Breast epithelium (tissue), 4 donors: Measurements from ENCODE around the gene TESMIN. TPM values are rescaled to one million over a fixed set of nuclear protein-coding genes. Genes with fewer than 3 reads are reported as not detected.

ENCODE experiments used
- DNase-seq, 2 donors: peaks; one replicate each; pipeline ENCODE4 v3.0.0-alpha.2; 2019; ENCODE audit warnings: low spot score in 2 of 2
- H3K27ac ChIP-seq, 2 donors: fragments of 200-600 bp; sonication (generic) in 1 of 2; one replicate each; pipeline ENCODE4 v1.5.1; 2016 to 2019; ENCODE audit warnings: mild to moderate bottlenecking in 1 of 2
- H3K27me3 ChIP-seq, 2 donors: fragments of 200-600 bp; sonication (generic) in 1 of 2; one replicate each; pipeline versions ENCODE4 v1.5.1 to v1.6.0; 2017 to 2019; ENCODE audit warnings: control low read depth in 1 of 2, mild to moderate bottlenecking in 1 of 2
- H3K36me3 ChIP-seq: fragments of 200-600 bp; one replicate; pipeline ENCODE4 v1.5.1; 2019
- H3K4me1 ChIP-seq, 2 donors: fragments of 200-600 bp; sonication (generic); one replicate each; pipeline ENCODE4 v1.5.1; 2016 to 2019; ENCODE audit warnings: control low read depth in 1 of 2
- H3K4me3 ChIP-seq, 3 donors: fragments of 200-600 bp; sonication (generic); 1 replicate in 2 of 3; 2 replicates in 1 of 3; pipeline ENCODE4 v1.5.1; 2016 to 2019; ENCODE audit warnings: mild to moderate bottlenecking in 3 of 3, moderate library complexity in 2 of 3
- H3K9me3 ChIP-seq, 2 donors: fragments of 200-600 bp; sonication (generic) in 1 of 2; one replicate each; pipeline ENCODE4 v1.5.1; 2016 to 2019; ENCODE audit warnings: control low read depth in 1 of 2
- POLR2A ChIP-seq: fragments of 450-650 bp; IDR thresholded peaks from one replicate; pipeline ENCODE4 v1.6.1; 2016; ENCODE audit warnings: antibody characterized with exemption, mild to moderate bottlenecking, moderate library complexity
- POLR2AphosphoS5 ChIP-seq, 3 donors: sonication (generic); formaldehyde crosslinking; IDR thresholded peaks; one replicate each; pipeline ENCODE4 v1.6.1; 2017; ENCODE audit warnings: antibody characterized with exemption in 3 of 3
- intact Hi-C: fragments of 100-400 bp; cut with DNase I; formaldehyde crosslinking; loops from one replicate; pipeline ENCODE4 v1.15.1; 2023; ENCODE audit warnings: low total_unique reads
- total RNA-seq, 3 donors: library from RNA; depleted of rRNA; stranded (reverse); fragments of >200 nt; gene quantifications; one replicate each; pipeline ENCODE4 v1.1.0, GENCODE V29; 2016
- TF ChIP-seq, protein P1 (sequence below), 3 donors: fragments of 450-650 bp; IDR thresholded peaks; one replicate each; pipeline ENCODE4 v1.5.1; 2016 to 2017; ENCODE audit warnings: antibody characterized with exemption in 3 of 3, mild to moderate bottlenecking in 3 of 3, moderate library complexity in 3 of 3

The TESMIN gene
- total RNA-seq, 3 donors from 2014 or later, result 0.48 to 9.8 (median 6.9) TPM

DNA sequence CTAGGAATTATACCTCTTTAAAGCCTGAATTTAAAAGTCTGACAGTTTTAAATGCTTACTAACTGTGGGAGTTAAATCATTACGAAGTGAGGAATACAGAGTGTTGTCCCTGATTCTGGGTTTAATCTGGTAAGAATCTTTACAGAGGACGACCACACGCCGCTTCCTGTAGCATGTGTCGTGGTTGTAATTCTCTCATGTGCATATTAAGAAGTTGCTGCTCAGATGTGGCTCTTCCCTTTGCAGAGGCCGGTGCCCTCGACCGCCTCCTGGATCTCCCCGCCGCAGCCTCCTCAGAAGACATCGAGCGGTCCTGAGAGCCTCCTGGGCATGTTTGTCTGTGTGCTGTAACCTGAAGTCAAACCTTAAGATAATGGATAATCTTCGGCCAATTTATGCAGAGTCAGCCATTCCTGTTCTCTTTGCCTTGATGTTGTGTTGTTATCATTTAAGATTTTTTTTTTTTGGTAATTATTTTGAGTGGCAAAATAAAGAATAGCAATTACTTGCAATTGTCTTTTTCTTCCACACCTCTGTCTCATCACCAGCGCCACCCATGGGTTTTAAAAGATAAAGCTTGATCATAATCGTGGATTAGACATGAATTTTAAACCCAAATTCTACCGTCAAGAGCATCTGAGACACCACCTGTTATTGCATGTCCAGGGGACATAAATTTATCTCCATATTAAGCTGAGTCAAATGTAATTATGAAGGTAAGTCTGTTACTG, 60.5 kb downstream of the TESMIN start:
- H3K4me1 ChIP-seq, result no peaks in the 10 kb centered on the region
- H3K36me3 ChIP-seq, result no peaks in the 10 kb centered on the region
- no peak overlapping the region for H3K27ac ChIP-seq
- intact Hi-C loops, result no loop called here
- no peak for DNase-seq
- TF ChIP-seq POLR2A (no peak), POLR2AphosphoS5 (IDR thresholded peaks at IDR 0.05) (no peak)
- TF ChIP-seq, protein P1, sequence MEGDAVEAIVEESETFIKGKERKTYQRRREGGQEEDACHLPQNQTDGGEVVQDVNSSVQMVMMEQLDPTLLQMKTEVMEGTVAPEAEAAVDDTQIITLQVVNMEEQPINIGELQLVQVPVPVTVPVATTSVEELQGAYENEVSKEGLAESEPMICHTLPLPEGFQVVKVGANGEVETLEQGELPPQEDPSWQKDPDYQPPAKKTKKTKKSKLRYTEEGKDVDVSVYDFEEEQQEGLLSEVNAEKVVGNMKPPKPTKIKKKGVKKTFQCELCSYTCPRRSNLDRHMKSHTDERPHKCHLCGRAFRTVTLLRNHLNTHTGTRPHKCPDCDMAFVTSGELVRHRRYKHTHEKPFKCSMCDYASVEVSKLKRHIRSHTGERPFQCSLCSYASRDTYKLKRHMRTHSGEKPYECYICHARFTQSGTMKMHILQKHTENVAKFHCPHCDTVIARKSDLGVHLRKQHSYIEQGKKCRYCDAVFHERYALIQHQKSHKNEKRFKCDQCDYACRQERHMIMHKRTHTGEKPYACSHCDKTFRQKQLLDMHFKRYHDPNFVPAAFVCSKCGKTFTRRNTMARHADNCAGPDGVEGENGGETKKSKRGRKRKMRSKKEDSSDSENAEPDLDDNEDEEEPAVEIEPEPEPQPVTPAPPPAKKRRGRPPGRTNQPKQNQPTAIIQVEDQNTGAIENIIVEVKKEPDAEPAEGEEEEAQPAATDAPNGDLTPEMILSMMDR (IDR thresholded peaks at IDR 0.05), result no peak
- H3K9me3 ChIP-seq, result peaks cover 0 to 1% of the 10 kb centered on the region in 2 donors
- H3K4me3 ChIP-seq, result no peak overlapping the region
- H3K27me3 ChIP-seq, result no peaks in the 10 kb centered on the region

DNA sequence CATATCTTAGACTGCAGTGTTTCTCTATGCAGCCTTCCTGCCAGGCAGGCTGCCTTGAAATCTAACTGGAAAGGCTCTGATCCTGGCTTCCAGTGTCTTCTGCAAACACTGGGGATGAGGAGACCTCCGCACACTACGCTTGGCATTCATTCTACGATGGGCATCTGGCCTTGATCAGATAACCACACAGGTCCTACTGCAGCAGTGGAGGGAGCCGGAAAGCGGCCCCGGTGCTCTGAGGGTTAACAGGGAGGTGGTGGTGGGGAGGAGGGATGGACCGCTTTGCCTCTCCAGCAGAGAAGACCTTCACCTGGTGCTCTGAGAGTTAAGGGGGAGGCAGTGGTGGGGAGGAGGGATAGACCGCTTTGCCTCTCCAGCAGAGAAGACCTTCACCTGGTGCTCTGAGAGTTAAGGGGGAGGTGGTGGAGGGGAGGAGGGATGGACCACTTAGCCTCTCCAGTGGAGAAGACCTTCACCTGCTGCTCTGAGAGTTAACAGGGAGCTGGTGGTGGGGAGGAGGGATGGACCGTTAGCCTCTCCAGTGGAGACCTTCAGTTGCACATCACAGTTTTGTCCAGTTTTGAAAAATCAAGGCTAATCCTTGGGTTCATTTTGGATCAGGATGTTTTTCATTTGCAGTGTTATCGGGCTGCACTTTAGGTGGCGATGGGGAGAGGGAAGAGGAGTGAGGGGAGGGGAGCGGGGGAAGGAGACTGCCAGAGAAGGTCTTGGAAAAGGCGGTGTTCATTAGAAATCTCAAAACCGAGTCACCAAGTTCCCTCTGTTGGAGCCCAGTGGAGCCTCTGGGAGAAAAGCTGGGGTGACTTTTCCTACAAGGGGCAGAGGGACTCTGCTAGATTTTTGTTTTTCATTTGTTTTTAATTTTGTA, 61.3 kb downstream of the TESMIN start:
- no peaks in the 10 kb centered on the region for H3K9me3 ChIP-seq
- TF ChIP-seq POLR2AphosphoS5 (IDR thresholded peaks at IDR 0.05), result no peak
- no peak for TF ChIP-seq POLR2A
- TF ChIP-seq, protein P1 (IDR thresholded peaks at IDR 0.05), result no peak
- peaks cover 0 to under 1% of the 10 kb centered on the region in 2 donors for H3K4me1 ChIP-seq
- H3K27me3 ChIP-seq, result peaks cover 0 to 3% of the 10 kb centered on the region in 2 donors
- intact Hi-C loops, result no loop called here
- H3K4me3 ChIP-seq, result no peak overlapping the region
- no peak for DNase-seq
- no peaks in the 10 kb centered on the region for H3K36me3 ChIP-seq
- no peak overlapping the region for H3K27ac ChIP-seq

DNA sequence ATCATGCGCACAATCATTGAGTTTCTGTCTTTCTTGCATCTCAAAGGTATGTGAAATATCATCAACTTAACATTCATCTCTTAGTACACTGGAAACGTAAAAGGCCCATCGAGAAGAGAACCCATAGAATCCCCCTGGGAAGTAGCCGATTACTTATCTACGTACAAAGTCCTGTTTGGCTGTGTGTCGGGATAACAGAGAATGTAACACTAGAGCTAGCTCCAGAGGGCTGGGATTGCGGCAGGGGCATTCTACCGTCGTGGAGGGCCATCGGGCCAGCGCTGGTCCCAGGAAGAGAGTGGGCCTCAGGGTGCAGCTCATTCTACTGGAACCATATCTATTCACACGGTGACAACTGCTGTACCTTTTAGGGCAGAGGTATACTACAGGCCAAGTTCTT, 62.4 kb downstream of the TESMIN start:
- no peak for TF ChIP-seq POLR2AphosphoS5 (IDR thresholded peaks at IDR 0.05)
- TF ChIP-seq, protein P1 (IDR thresholded peaks at IDR 0.05), result no peak
- no peak for TF ChIP-seq POLR2A
- H3K27me3 ChIP-seq, result peaks cover 10 to 14% of the 10 kb centered on the region in 2 donors
- no peaks in the 10 kb centered on the region for H3K36me3 ChIP-seq
- H3K4me1 ChIP-seq, result peaks cover 4 to 6% of the 10 kb centered on the region in 2 donors
- H3K27ac ChIP-seq, result no peak overlapping the region
- intact Hi-C loops, result no loop called here
- H3K9me3 ChIP-seq, result no peaks in the 10 kb centered on the region
- DNase-seq, result no peak
- no peak overlapping the region for H3K4me3 ChIP-seq

DNA sequence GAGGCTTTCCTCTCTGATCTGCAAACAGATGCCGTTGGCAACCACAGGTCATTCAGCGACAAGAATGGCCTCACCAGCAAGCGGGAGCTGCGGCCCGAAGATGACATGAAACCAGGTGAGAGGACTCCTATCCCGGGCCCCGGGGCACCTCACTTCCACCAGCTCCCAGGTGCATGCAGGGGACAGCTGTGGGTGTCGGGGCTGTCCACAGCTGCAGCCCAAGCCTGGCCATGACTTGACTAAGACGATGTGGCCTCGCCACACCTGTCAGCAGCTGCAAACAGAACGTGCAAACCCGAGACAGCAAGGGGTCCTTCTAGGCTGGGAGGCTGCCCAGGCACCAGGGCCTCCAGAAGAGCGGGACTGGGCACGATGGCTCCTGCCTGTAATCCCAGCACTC, 63.3 kb downstream of the TESMIN start:
- TF ChIP-seq POLR2A, result no peak
- TF ChIP-seq POLR2AphosphoS5 (IDR thresholded peaks at IDR 0.05), result no peak
- TF ChIP-seq, protein P1 (IDR thresholded peaks at IDR 0.05), result no peak
- H3K9me3 ChIP-seq, result no peaks in the 10 kb centered on the region
- H3K27me3 ChIP-seq, result peaks cover 12 to 17% of the 10 kb centered on the region in 2 donors
- H3K27ac ChIP-seq, result no peak overlapping the region
- intact Hi-C loops, result no loop called here
- no peaks in the 10 kb centered on the region for H3K36me3 ChIP-seq
- peaks cover 4 to 6% of the 10 kb centered on the region in 2 donors for H3K4me1 ChIP-seq
- no peak for DNase-seq
- H3K4me3 ChIP-seq, result no peak overlapping the region

DNA sequence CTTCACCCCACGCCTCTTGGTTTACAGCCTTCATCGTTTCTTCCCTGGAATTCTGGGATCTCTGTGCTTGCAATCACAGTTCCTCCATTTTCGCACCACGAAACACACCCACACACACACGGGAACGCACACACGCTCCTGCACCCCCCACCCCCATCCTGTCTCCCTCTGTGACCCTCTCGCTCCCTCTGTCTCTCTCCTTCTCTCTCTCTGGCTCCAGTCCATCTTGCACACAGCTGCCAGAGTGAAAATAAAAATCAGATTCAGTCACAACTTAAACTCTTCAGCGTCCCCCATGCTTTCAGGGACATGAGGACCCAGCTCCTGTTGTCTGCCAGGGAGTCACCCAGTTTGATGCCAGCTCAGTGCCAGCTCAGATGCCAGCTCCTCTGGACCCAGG, 64.0 kb downstream of the TESMIN start:
- peaks cover 12 to 17% of the 10 kb centered on the region in 2 donors for H3K27me3 ChIP-seq

More for the DNA sequence above, 64.0 kb downstream of the TESMIN start:
- TF ChIP-seq POLR2AphosphoS5 (IDR thresholded peaks at IDR 0.05) (no peak), POLR2A (no peak)
- TF ChIP-seq, protein P1 (IDR thresholded peaks at IDR 0.05), result no peak
- H3K36me3 ChIP-seq, result no peaks in the 10 kb centered on the region
- H3K4me1 ChIP-seq, result peaks cover 4 to 6% of the 10 kb centered on the region in 2 donors
- H3K27ac ChIP-seq, result no peak overlapping the region
- intact Hi-C loops, result no loop called here
- DNase-seq, result no peak
- no peak overlapping the region for H3K4me3 ChIP-seq
- no peaks in the 10 kb centered on the region for H3K9me3 ChIP-seq
